ENCODE data around the gene CCDC18. TPM values are rescaled to one million over a fixed set of nuclear protein-coding genes. Genes with fewer than 3 reads are reported as not detected.
"Not testable (repeated sequence)": the region's sequence is repeated elsewhere in the genome, so short reads cannot be mapped to it uniquely, and the experiment has no call there.

Gene CCDC18
- total RNA-seq, 2 donors from 2014 or later: 3.1 to 3.7 TPM

DNA sequence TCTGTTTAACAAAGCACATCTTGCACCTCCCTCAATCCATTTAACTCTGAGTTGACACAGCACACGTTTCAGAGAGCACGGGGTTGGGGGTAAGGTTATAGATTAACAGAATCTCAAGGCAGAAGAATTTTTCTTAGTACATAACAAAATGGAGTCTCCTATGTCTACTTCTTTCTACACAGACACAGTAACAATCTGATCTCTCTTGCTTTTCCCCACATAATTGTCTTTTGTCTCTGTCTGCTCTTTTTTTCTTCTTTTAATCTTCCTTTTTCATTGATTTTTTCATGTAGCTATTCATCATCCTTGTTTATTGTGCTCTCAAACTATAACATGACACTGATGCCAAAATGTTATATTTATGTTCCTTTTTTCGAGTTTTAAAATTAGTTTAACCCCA, 97.0 kb downstream of the CCDC18 start:
- ATAC-seq; intact Hi-C loops (cut with DNase I); DNase-seq: not testable (repeated sequence)

GRCh38 chr1:93283496-93283895, 103.0 kb downstream of the CCDC18 start:
- intact Hi-C loops (cut with DNase I): no loop called here
- DNase-seq (no peak), ATAC-seq (no peak)

GRCh38 chr1:93288558-93288957, 108.0 kb downstream of the CCDC18 start:
- ATAC-seq (peak in 1 of 2 donors; percentile 30), DNase-seq (no peak)
- intact Hi-C loops (cut with DNase I): no loop called here

DNA sequence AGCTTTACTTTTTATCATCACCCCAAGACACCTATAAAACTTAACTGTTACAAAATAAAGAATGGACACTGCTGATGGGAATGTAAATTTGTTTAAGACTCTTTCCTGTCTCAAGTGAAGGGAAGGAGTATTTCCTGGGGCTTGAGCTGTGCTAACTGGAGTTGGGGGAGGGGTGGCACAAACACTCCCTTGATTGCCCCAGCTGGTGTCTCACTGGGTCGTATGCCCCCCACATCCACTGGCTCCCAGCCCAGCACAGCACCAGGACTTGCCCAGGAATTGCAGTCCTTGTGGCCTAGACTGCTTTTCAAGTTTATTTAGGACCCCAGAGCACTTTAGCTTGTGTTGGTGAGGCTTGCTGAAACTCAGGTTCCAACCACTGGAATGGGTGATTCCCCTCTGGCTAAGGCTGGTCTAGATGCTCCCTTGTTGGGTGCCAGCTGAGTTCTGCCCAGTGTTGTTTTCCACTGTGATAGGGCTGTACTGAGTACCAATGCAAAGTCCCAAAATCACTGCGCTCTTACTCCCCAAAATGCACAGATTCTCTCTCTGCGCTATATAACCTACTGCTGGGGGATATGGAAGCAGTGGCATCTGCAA, 116.1 kb downstream of the CCDC18 start:
- DNase-seq: no peak
- intact Hi-C loops (cut with DNase I): no loop called here
- ATAC-seq: no peak

DNA sequence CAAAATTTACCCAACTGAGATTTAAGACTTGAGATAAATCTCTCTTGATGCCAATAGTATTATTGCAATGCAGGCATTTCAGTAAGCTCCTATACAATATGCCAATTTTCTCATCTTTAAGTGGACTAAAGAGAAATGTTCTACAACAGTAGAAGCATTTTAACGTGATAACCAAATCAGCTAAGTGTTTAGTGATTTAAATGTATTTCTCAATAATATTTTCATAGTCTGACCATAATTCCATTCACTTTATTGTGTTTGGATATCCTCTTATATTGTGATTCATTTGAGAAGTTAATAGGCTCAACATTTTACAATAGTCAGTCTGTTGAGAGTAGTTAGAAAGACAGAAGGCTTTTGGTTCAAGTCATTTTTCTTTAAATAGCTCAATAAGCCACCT, 120.6 kb downstream of the CCDC18 start:
- ATAC-seq: no peak
- intact Hi-C loops (cut with DNase I): loop anchor here (5.0 to 10.0 kb wide), 2 partner anchors 544 to 551 kb away; no protein-coding TSS in a partner anchor
- no peak for DNase-seq

- no peak for ATAC-seq
- DNase-seq: no peak
- intact Hi-C loops (cut with DNase I): loop anchor here (5.0 to 10.0 kb wide), 2 partner anchors 543 to 550 kb away; no protein-coding TSS in a partner anchor
Measured at GRCh38 chr1:93302078-93302477, 121.6 kb downstream of the CCDC18 start.

DNA sequence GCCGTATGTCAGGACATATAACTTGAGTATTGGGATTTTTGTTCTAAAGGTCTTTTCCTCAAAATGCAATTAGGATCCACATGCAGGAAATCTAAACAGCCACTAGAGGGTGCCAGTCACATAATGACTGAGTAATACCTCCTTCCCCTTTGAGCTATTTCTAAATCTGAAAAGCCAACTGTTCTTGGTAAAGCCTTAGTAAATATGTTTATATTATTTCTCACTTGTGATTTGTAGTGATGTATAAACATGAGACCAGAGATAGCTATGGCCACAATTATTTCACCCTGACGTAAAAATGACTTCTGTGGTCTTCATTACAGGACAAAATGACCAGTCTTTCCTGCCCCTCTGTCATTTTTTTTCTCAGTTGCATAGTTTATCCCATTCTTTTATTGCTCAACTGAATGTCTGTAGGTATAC, 124.2 kb downstream of the CCDC18 start:
- ATAC-seq: peak; percentile 56 to 59
- DNase-seq: no peak

DNA sequence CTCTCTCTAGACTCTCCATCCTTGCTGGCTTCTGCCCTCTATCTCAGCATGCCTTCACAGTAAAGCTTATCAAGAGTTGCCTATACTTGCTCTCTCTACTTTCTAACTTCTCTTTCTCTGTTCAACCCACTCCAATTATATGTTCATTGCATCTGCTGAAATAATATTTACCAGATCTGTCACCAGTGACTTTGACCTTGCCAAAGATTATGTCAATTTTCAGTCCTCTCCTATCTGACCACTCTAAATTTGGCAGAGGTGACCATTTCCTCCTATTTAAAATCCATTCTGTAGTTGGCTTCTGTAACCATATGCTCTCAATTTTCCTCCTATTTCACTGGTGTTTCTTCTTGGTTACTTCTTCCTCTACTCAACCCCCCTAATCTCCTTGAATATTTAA, 126.4 kb downstream of the CCDC18 start:
- no peak for ATAC-seq
- intact Hi-C loops (cut with DNase I): loop anchor here (5.0 to 10.0 kb wide), 2 partner anchors 35 to 538 kb away; no protein-coding TSS in a partner anchor
- DNase-seq: no peak

More for the DNA sequence above, 124.2 kb downstream of the CCDC18 start:
- intact Hi-C loops (cut with DNase I): loop anchor here (5.0 to 10.0 kb wide), 3 partner anchors 38 to 548 kb away; no protein-coding TSS in a partner anchor

- DNase-seq (no peak), ATAC-seq (no peak)
- intact Hi-C loops (cut with DNase I): no loop called here
Measured at GRCh38 chr1:93313026-93313425, 132.5 kb downstream of the CCDC18 start.

DNA sequence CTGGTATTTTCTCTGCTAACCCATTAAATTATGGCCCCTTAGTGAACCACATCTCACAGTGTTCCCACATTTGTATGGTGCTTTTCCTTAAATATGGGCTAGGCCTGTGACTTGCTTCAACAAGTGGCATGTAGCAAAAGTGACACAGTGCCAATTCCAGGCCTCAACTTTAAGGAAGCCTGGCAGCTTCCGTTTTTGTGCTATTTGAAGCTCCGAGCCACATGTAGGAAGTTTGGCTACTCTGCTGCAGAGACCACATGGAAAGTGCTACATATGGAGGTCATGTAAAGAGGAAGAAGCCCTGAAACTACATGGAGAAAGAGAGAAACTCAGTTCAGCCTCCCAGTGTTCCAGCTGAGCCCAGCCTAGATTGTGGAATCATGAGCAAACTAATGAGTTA, 136.7 kb downstream of the CCDC18 start:
- peak; percentile 23 to 55 for ATAC-seq
- intact Hi-C loops (cut with DNase I): no loop called here
- peak; percentile 36 for DNase-seq

DNA sequence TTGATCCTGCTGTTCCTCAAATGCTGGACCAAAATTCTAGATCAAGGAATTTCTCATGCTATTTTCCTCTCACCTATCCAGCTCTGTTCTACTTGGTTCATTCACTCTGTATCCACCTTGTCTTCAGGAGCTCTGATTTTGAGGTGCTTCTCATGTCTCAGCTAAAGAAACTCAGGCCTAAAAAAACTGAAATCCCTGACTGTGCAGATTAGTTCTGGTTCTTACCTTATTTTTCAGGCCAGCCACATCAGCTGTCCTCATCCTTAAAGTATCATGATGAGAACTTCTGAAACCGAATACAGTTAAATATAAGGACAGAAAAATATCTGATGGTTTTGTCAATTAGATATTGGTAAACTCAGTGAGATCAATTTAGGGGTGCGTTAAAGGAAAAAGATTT, 137.4 kb downstream of the CCDC18 start:
- DNase-seq: no peak
- intact Hi-C loops (cut with DNase I): no loop called here
- ATAC-seq: no peak

DNA sequence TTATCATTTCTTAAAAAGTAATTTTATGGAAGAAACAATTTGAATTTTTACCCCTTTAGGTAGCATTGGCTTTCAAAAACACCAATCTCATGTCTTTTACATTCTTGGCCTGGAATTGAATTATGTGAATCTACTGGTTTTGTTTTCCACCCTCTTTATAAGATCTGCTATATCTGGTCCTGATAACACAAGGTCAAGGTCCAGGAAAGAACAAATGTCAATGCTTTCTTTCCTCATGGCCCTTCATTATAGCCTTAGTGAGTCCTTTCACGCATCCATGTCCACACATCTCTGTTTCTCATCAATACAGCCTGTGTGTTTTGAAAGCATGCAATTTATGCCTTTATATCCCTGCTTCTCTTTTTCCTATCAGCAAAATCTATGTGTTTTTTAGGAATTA, 141.2 kb downstream of the CCDC18 start:
- DNase-seq (no peak), ATAC-seq (no peak)
- intact Hi-C loops (cut with DNase I): no loop called here

DNA sequence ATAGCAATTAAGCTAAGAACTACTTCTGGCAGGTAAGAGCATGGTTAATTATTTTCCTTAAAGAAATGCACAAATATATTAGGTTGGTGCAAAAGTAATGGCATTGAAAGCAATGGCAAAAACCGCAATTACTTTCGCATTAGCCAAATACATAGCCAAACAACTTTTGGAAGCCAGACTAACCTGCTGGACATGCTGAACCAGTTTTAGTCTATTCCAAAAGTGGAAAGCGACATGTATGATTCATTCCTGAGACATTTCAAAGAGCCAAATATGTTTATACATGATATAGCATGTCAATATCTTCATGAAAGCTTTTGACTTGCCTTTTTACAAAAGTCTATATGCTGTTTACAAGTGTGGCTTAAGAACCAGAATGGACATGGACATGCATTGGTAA, 141.8 kb downstream of the CCDC18 start:
- DNase-seq: no peak
- intact Hi-C loops (cut with DNase I): no loop called here
- no peak for ATAC-seq

- ATAC-seq (no peak), DNase-seq (no peak)
- intact Hi-C loops (cut with DNase I): no loop called here
Measured at GRCh38 chr1:93323185-93323820, 142.8 kb downstream of the CCDC18 start.

DNA sequence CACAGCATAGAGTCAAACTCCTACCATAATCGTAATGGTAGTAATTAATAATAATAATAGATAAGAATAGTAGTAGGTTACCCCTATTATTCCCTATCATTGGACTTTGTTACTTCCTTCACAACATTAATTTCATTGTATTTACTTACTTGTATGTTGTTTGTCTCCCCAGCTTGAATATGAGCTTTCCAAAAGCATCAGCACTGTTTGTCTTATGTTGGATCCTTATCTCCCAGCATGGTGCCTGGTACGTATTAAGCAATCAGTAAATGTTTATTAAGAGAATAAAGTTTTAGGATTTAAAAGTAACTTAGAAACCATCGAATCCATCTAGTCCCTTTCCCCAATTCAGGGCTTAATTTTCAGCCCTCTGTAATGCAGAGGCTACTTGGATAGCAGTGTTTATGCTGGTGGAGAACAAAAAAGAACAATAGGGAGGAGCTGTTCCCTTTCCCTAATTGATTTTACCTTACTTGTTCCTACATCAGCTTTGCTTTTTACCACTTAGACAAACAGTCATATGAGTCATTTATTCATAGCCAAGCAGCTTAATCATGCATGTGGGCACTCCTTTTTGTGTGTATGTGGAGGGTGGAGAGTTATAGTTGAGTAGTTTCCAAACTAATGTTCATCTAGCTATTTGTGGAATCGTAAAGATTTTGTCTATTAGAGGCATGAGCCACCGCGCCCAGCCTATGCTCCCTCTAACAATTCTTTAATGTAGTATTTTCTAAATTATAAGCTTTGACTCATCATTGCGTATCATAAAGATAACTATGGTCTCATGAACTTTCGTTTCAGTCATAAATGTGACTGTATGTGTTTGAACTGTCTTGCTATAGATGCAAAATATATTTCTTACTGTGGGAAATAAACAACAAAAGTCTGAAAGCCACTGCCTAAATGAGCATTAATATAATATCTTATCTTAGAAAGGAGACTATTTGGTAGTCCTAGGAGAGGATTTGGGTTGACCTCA, 144.3 kb downstream of the CCDC18 start:
- DNase-seq (no peak), ATAC-seq (peak in 1 of 2 donors; percentile 72)
- intact Hi-C loops (cut with DNase I): no loop called here

Other genes with a start within 250 kb of the CCDC18 start
- gene DIPK1A, start 219.3 kb upstream of the CCDC18 start, total RNA-seq: 1 to 10 TPM; 7.4 to 8.6 TPM
- 10 to 100 TPM; 10.1 to 10.2 TPM for gene MTF2, start 101.4 kb upstream of the CCDC18 start, total RNA-seq
- gene TMED5, start 311 bp upstream of the CCDC18 start, total RNA-seq: 10 to 100 TPM; 54.5 to 81.9 TPM
- 10 to 100 TPM; 33.2 to 41.0 TPM for gene DR1, start 165.2 kb downstream of the CCDC18 start, total RNA-seq